Stimulated activated CD4-positive, alpha-beta T cell treated with anti-CD3 and anti-CD28 coated beads, Interleukin-1b, Interleukin-23, amount 100 ng/mL, for 48 hours (primary cell): ENCODE data around the gene CLDN3.
A peak's percentile ranks its signal among the peaks of the same experiment; 100 is the strongest.
"Not testable (repeated sequence)": the region's sequence is repeated elsewhere in the genome, so short reads cannot be mapped to it uniquely, and the experiment has no call there.

Source experiments
- DNase-seq: peaks from one replicate; pipeline ENCODE4 v3.0.0-alpha.2; 2020

Gene CLDN3

DNA sequence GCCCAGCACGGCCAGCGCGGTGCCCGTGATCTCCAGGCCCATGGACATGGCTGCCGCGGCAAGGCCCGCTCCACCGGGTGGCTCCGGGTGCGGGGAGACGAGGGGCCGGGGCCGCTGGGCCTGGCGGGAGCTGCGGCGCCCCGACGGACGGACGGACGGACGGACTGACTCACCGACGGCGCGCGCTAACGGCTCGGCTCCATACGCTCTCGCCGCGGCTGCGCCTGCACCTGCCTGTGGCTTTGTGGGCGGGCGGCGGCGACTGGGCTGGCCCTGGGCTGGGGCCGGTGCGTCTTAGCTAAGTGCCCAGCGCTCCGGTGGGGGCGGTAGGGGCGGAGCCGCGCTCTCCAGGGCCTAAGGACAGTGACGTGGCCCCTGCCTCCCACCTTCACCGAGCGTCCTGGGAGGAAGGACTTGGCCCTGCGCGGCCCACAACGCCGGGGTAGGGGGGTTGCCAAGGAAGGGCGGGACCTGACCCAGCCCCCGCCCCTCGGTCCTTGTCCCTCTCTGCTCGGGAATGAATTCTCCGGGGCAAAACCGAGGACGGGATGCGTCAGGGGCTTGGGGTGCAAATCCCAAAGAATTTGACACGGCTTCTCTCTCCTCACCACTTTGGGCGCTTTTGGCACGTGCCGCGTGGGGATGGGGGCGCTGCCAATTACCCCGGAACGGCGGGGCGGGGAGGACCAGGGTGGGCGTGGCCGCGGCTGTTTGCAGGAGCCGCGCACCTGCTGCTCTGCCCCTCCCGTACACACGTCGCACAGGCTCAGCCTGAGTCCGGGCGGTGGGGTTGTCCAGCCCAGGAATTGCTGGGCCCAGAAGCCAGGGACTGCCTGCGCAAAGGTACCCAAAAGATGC, at the start of gene CLDN3:
CLDN3 (minus strand) TSS at position 269 of the 858 bp plus-strand sequence; CDS start at position 48, 221 bp downstream.
- no peak for DNase-seq

DNA sequence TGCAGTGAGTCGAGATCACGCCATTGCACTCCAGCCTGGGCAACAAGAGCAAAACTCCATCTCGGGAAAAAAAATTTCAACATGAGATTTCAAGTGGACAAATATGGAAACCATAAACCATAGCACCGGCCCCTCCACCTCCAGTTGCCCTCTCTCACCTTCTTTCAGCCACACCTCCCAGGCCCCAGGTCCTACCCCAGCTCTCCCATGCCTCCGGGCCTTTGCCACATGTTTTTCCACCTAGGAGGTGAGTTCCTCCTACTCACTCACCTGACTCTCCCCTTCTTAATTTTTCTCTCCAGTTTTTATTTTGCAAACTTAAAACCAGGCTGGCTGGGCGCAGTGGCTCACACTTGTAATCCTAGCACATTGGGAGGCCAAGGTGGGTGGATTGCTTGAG, 47.1 kb upstream of the CLDN3 start:
- no peak for DNase-seq

GRCh38 chr7:73815436-73815835, 45.4 kb upstream of the CLDN3 start:
- DNase-seq: no peak

DNA sequence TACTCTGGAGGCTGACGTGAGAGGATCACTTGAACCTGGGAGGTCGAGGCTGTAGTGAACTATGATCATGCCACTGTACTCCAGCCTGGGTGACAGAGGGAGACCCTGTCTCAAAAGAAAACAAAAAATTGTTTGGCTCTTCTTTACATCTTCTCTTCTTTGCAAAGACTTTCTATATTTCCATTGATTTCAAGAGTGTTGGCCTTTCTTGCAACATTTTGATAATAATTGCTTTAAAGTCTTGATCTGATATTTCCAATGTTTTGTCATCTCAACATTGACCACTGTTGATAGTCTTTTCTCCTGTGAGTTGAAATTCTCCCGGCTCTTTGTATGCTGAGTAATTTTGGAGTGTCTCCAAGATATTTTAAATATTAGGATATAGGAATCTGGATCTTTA, 42.9 kb upstream of the CLDN3 start:
- DNase-seq: no peak

DNA sequence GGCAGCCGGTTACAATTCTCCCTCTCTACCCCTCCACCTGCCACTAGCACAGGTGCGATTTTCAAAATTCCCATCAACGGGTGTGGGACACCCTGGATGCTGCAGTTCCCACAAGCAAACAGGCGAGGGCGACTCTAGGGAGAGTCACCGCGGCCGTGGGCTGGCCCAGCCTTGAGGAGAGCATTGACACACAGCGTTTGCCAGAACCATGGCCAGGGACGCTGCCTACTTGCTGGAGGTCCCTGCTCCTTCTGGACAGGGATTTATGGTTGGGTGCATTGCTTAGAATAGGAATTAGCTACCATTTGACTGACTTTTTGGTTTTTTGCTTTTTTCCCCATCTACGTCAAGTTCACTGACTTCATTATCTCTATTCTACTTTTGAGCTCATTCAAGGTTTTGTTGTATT, 41.7 kb upstream of the CLDN3 start:
- DNase-seq: peak; percentile 51

- DNase-seq: no peak
These were observed 40.9 kb upstream of the CLDN3 start for GRCh38 chr7:73810998-73811360.

- DNase-seq: no peak
These were observed 39.4 kb upstream of the CLDN3 start for GRCh38 chr7:73809467-73809951.

- no peak for DNase-seq
These were observed 32.4 kb upstream of the CLDN3 start for GRCh38 chr7:73802459-73802858.

- no peak for DNase-seq
These were observed 31.5 kb upstream of the CLDN3 start for GRCh38 chr7:73801577-73801976.

GRCh38 chr7:73799282-73800141, 29.4 kb upstream of the CLDN3 start:
- DNase-seq: no peak

GRCh38 chr7:73797176-73797575, 27.1 kb upstream of the CLDN3 start:
- not testable (repeated sequence) for DNase-seq

DNA sequence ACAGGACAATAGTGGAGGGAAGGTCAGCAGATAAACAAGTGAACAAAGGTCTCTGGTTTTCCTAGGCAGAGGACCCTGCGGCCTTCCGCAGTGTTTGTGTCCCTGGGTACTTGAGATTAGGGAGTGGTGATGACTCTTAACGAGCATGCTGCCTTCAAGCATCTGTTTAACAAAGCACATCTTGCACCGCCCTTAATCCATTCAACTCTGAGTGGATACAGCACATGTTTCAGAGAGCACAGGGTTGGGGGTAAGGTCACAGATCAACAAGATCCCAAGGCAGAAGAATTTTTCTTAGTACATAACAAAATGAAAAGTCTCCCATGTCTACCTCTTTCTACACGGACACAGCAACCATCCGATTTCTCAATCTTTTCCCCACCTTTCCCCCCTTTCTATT, 26.6 kb upstream of the CLDN3 start:
- DNase-seq: not testable (repeated sequence)

GRCh38 chr7:73795188-73795587, 25.1 kb upstream of the CLDN3 start:
- DNase-seq: not testable (repeated sequence)

DNA sequence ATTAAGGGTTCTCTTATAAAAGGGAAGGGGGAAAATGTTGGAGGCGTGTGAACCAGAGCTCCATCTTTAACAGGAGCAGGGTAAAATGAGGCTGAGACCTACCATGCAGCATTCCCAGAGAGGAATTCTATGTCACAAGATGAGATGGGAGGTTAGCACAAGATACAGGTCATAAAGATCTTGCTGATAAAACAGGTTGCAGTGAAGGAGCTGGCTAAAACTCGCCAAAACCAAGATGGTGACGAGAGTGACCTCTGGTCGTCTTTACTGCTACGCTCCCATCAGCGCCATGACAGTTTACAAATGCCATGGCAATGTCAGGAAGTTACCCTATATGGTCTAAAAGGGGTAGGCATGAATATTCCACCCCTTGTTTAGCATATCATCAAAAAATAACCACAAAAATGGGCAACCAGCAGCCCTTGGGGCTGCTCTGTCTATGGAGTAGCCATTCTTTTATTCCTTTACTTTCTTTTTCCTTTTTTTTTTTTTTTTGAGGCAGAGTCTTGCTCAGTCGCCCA, 21.2 kb upstream of the CLDN3 start:
- DNase-seq: not testable (repeated sequence)

- no peak for DNase-seq
These were observed 19.0 kb upstream of the CLDN3 start for GRCh38 chr7:73789051-73789450.

GRCh38 chr7:73787786-73788048, 17.6 kb upstream of the CLDN3 start:
- not testable (repeated sequence) for DNase-seq

- DNase-seq: no peak
These were observed 16.5 kb upstream of the CLDN3 start for GRCh38 chr7:73786588-73786987.

- no peak for DNase-seq
These were observed 9.4 kb upstream of the CLDN3 start for GRCh38 chr7:73779517-73779916.

GRCh38 chr7:73778801-73779389, 8.8 kb upstream of the CLDN3 start:
- DNase-seq: no peak

DNA sequence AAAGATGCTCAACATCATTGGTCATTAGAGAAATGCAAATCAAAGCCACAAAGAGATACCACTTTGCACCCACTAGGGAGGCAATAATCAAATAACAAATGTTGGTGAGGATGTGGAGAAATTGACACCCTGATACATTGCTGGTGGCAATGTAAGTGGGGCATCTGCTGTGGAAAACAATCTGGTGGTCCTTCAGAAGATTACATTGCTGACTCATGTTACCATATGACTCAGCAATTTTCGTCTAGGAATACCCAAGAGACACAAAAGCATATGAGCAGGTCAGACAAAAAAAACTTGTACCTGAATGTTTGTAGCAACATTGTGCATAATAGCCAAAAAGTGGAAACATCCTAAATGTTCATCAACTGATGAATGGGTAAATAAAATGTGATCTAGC, 4.9 kb upstream of the CLDN3 start:
- no peak for DNase-seq

DNA sequence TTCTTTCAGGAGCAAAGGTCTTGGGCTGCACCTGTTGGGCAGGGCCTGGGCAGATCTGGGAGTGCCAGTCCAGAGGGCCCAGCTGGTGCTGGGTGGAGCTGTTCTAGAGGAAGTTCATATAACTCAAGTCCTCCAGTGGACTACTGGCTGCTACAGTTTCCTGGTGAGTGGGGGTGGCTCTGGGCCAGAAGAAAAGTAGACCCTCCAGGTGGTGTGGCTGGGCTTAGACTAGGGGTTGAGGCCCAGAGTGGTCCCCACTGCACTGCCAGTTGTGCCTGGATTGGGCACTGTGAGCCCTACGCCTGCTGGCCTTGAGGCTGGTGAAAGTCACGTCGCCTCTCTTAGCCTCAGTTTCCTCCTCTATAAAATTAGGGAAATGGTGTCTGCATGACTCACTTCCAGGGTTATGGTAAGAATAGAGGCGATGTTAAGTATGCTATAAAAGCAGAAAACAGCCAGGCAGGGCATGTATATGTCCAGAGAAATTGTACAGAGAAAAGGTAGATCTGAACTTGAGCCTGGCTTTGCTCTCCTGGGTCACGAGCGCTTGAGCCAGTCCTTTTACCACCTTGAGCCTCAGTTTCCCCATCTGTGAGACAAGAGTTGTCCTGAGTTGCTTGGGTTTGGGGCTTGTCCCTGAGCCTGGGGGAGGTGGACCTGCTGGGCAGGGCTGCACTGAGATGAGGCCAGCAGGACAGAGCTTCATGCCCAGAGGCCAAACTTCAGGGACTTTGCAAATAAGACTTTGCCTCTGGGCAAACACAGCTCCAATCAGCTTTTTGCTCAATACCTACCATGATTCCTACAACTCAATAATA, 3.8 kb upstream of the CLDN3 start:
- no peak for DNase-seq

- DNase-seq: no peak
These were observed 995 bp upstream of the CLDN3 start for GRCh38 chr7:73770860-73771670.
